Activated naive CD4-positive, alpha-beta T cell treated with anti-CD3 and anti-CD28 coated beads, Interleukin-2, amount 50 U/mL, for 72 hours (primary cell): Measurements from ENCODE around the gene EYS. TPM values are rescaled to one million over a fixed set of nuclear protein-coding genes. Genes with fewer than 3 reads are reported as not detected.
"Not testable (repeated sequence)": the region's sequence is repeated elsewhere in the genome, so short reads cannot be mapped to it uniquely, and the experiment has no call there.

ENCODE experiments used
- ATAC-seq, 2 donors: fragments of 150-1000 bp; cut with Tn5 transposase; 2 replicates each; pipeline ENCODE4 v1.10.0; 2021; ENCODE audit warnings: mild to moderate bottlenecking in 2 of 2, moderate library complexity in 2 of 2
- DNase-seq, 2 donors: peaks; one replicate each; pipeline ENCODE4 v3.0.0; 2021 to 2022; ENCODE audit warnings: low spot score in 2 of 2
- H3K27ac Mint-ChIP-seq, 2 donors: one replicate each; pipeline ENCODE4 v1.8.0; 2022; ENCODE audit warnings: mild to moderate bottlenecking in 2 of 2, mixed read lengths in 2 of 2
- H3K36me3 Mint-ChIP-seq, 2 donors: one replicate each; pipeline ENCODE4 v1.8.0; 2022; ENCODE audit warnings: mixed read lengths in 2 of 2
- H3K9me3 Mint-ChIP-seq, 2 donors: one replicate each; pipeline ENCODE4 v1.8.0; 2022; ENCODE audit warnings: mixed read lengths in 2 of 2
- total RNA-seq, 2 donors: library from RNA; stranded (reverse); gene quantifications; one replicate each; pipeline ENCODE4 v1.2.3, GENCODE V29; 2022

EYS gene
- total RNA-seq, 2 donors from 2014 or later: not detected

- ATAC-seq: no peak
- no peak overlapping the region for H3K27ac Mint-ChIP-seq
Observed at GRCh38 chr6:65546894-65547293, 160.1 kb downstream of the EYS start.

GRCh38 chr6:65545920-65546319, 161.1 kb downstream of the EYS start:
- H3K36me3 Mint-ChIP-seq: no peaks in the 10 kb centered on the region
- H3K9me3 Mint-ChIP-seq: peaks cover 0 to 4% of the 10 kb centered on the region in 2 donors
- DNase-seq (no peak), ATAC-seq (no peak)
- H3K27ac Mint-ChIP-seq: no peak overlapping the region

More at GRCh38 chr6:65546894-65547293, 160.1 kb downstream of the EYS start:
- DNase-seq: no peak
- Mint-ChIP-seq H3K36me3 (no peaks in the 10 kb centered on the region), H3K9me3 (peaks cover 0 to 4% of the 10 kb centered on the region in 2 donors)

GRCh38 chr6:65538644-65539043, 168.4 kb downstream of the EYS start:
- H3K36me3 Mint-ChIP-seq: no peaks in the 10 kb centered on the region
- ATAC-seq: no peak

GRCh38 chr6:65537600-65537999, 169.4 kb downstream of the EYS start:
- ATAC-seq (no peak), DNase-seq (no peak)
- no peaks in the 10 kb centered on the region for H3K36me3 Mint-ChIP-seq
- no peak overlapping the region for H3K27ac Mint-ChIP-seq
- peaks cover 9 to 11% of the 10 kb centered on the region in 2 donors for H3K9me3 Mint-ChIP-seq

More at GRCh38 chr6:65538644-65539043, 168.4 kb downstream of the EYS start:
- no peak for DNase-seq
- peaks cover 9 to 11% of the 10 kb centered on the region in 2 donors for H3K9me3 Mint-ChIP-seq
- no peak overlapping the region for H3K27ac Mint-ChIP-seq

GRCh38 chr6:65531533-65531932, 175.5 kb downstream of the EYS start:
- no peak for ATAC-seq
- Mint-ChIP-seq H3K9me3 (peaks cover 8 to 13% of the 10 kb centered on the region in 2 donors), H3K36me3 (no peaks in the 10 kb centered on the region), H3K27ac (no peak overlapping the region)
- no peak for DNase-seq

GRCh38 chr6:65524232-65524631, 182.8 kb downstream of the EYS start:
- DNase-seq: no peak
- Mint-ChIP-seq H3K9me3 (peaks cover 12% of the 10 kb centered on the region in 2 donors), H3K36me3 (no peaks in the 10 kb centered on the region), H3K27ac (no peak overlapping the region)
- ATAC-seq: no peak

GRCh38 chr6:65505736-65506135, 201.3 kb downstream of the EYS start:
- DNase-seq (no peak), ATAC-seq (no peak)
- Mint-ChIP-seq H3K27ac (no peak overlapping the region), H3K9me3 (peaks cover 8 to 18% of the 10 kb centered on the region in 2 donors), H3K36me3 (no peaks in the 10 kb centered on the region)

GRCh38 chr6:65501045-65501444, 206.0 kb downstream of the EYS start:
- ATAC-seq: no peak
- DNase-seq: no peak
- H3K9me3 Mint-ChIP-seq: peaks cover 9 to 16% of the 10 kb centered on the region in 2 donors
- no peaks in the 10 kb centered on the region for H3K36me3 Mint-ChIP-seq
- H3K27ac Mint-ChIP-seq: no peak overlapping the region

GRCh38 chr6:65483652-65484051, 223.4 kb downstream of the EYS start:
- ATAC-seq, H3K36me3 Mint-ChIP-seq, DNase-seq, H3K27ac Mint-ChIP-seq, H3K9me3 Mint-ChIP-seq: not testable (repeated sequence)

- no peak overlapping the region for H3K27ac Mint-ChIP-seq
- DNase-seq: no peak
- ATAC-seq: no peak
Observed at GRCh38 chr6:65469650-65470049, 237.4 kb downstream of the EYS start.

GRCh38 chr6:65468307-65468706, 238.7 kb downstream of the EYS start:
- no peak for DNase-seq
- Mint-ChIP-seq H3K9me3 (peaks cover 0 to 24% of the 10 kb centered on the region in 2 donors), H3K36me3 (peaks cover 0 to 4% of the 10 kb centered on the region in 2 donors), H3K27ac (no peak overlapping the region)
- ATAC-seq: no peak

More at GRCh38 chr6:65469650-65470049, 237.4 kb downstream of the EYS start:
- Mint-ChIP-seq H3K9me3 (peaks cover 4 to 16% of the 10 kb centered on the region in 2 donors), H3K36me3 (peaks cover 0 to 4% of the 10 kb centered on the region in 2 donors)

GRCh38 chr6:65461121-65461520, 245.9 kb downstream of the EYS start:
- no peak for ATAC-seq
- DNase-seq: no peak
- Mint-ChIP-seq H3K27ac (no peak overlapping the region), H3K36me3 (peaks cover 0 to 4% of the 10 kb centered on the region in 2 donors), H3K9me3 (peaks cover 10 to 21% of the 10 kb centered on the region in 2 donors)

- ATAC-seq (no peak), DNase-seq (no peak)
- H3K9me3 Mint-ChIP-seq: peaks cover 5 to 24% of the 10 kb centered on the region in 2 donors
- no peak overlapping the region for H3K27ac Mint-ChIP-seq
- no peaks in the 10 kb centered on the region for H3K36me3 Mint-ChIP-seq
Observed at GRCh38 chr6:65452333-65452732, 254.7 kb downstream of the EYS start.

GRCh38 chr6:65450451-65450850, 256.6 kb downstream of the EYS start:
- no peak for ATAC-seq
- DNase-seq: no peak
- Mint-ChIP-seq H3K9me3 (peaks cover 0 to 13% of the 10 kb centered on the region in 2 donors), H3K27ac (no peak overlapping the region), H3K36me3 (no peaks in the 10 kb centered on the region)

- ATAC-seq: no peak
- H3K36me3 Mint-ChIP-seq: no peaks in the 10 kb centered on the region
- DNase-seq: no peak
- no peak overlapping the region for H3K27ac Mint-ChIP-seq
- H3K9me3 Mint-ChIP-seq: peaks cover 0 to 13% of the 10 kb centered on the region in 2 donors
Observed at GRCh38 chr6:65449926-65450325, 257.1 kb downstream of the EYS start.

GRCh38 chr6:65448866-65449265, 258.2 kb downstream of the EYS start:
- peaks cover 0 to 13% of the 10 kb centered on the region in 2 donors for H3K9me3 Mint-ChIP-seq
- H3K27ac Mint-ChIP-seq: no peak overlapping the region
- DNase-seq (no peak), ATAC-seq (no peak)
- no peaks in the 10 kb centered on the region for H3K36me3 Mint-ChIP-seq

- Mint-ChIP-seq H3K36me3 (no peaks in the 10 kb centered on the region), H3K9me3 (peaks cover 12 to 15% of the 10 kb centered on the region in 2 donors), H3K27ac (no peak overlapping the region)
- DNase-seq: no peak
- no peak for ATAC-seq
Observed at GRCh38 chr6:65436281-65436680, 270.7 kb downstream of the EYS start.

- Mint-ChIP-seq H3K27ac (no peak overlapping the region), H3K36me3 (no peaks in the 10 kb centered on the region), H3K9me3 (peaks cover 23 to 28% of the 10 kb centered on the region in 2 donors)
- ATAC-seq (no peak), DNase-seq (no peak)
Observed at GRCh38 chr6:65416621-65417020, 290.4 kb downstream of the EYS start.
